OCI-LY3 (cell line): ENCODE results near the gene HOXA6.

Source experiments
- EZH2phosphoT487 ChIP-seq: fragments of 200-600 bp; shearing (Covaris generic); IDR thresholded peaks from 2 replicates; pipeline ENCODE4 v1.6.1; 2018; ENCODE audit warnings: antibody characterized with exemption, mixed run types, low read depth
- TF ChIP-seq, protein P1 (sequence below): fragments of 200-600, 300-600 bp; sonication (generic); IDR thresholded peaks from 2 replicates; pipeline ENCODE4 v1.5.1; 2014; ENCODE audit warnings: antibody characterized with exemption, low read length, low read depth

DNA sequence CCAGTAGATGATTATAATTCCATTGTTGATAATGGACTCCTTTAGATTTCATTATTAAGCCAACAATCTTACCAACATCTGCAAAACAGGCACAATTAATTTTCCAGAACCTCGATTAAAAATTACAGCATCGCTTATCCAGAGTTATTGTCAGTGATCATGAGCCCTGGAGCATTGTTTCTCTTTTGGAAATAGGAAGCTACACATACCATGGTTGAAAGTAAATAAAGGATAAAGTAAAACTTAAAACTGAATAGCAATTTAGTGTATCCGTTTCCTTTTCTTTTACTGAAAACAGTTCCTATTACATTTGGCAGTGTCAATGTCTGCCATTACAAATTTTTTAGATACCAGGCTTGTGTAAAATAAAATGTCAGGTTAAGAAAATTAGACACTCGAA, 35.2 kb downstream of the HOXA6 start:
- TF ChIP-seq, protein P1, sequence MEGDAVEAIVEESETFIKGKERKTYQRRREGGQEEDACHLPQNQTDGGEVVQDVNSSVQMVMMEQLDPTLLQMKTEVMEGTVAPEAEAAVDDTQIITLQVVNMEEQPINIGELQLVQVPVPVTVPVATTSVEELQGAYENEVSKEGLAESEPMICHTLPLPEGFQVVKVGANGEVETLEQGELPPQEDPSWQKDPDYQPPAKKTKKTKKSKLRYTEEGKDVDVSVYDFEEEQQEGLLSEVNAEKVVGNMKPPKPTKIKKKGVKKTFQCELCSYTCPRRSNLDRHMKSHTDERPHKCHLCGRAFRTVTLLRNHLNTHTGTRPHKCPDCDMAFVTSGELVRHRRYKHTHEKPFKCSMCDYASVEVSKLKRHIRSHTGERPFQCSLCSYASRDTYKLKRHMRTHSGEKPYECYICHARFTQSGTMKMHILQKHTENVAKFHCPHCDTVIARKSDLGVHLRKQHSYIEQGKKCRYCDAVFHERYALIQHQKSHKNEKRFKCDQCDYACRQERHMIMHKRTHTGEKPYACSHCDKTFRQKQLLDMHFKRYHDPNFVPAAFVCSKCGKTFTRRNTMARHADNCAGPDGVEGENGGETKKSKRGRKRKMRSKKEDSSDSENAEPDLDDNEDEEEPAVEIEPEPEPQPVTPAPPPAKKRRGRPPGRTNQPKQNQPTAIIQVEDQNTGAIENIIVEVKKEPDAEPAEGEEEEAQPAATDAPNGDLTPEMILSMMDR: no peak
- no peak for TF ChIP-seq EZH2phosphoT487
